H1 (cell line): ENCODE measurements around the gene BMX. TPM values are rescaled to one million over a fixed set of nuclear protein-coding genes. Genes with fewer than 3 reads are reported as not detected.

ENCODE experiments used
- BCL11A ChIP-seq, 2 experiments: IDR thresholded peaks; one replicate each; pipeline ENCODE4 v1.6.1; 2011; ENCODE audit warnings: low read depth in 2 of 2, low read length in 2 of 2, mild to moderate bottlenecking in 2 of 2
- BRCA1 ChIP-seq: IDR thresholded peaks from 2 replicates; pipeline ENCODE4 v1.6.1; 2012; ENCODE audit warnings: low read depth, low read length, improper control_type of control experiment
- GABPA ChIP-seq: IDR thresholded peaks from 2 replicates; pipeline ENCODE4 v1.6.1; 2011; ENCODE audit warnings: mild to moderate bottlenecking, low read length, moderate library complexity, borderline replicate concordance; ENCODE audit not compliant: insufficient read depth
- SIN3A ChIP-seq, 2 experiments: IDR thresholded peaks in 1 of 2; conservative IDR thresholded peaks in 1 of 2; 2 replicates each; pipeline ENCODE4 v1.6.1; 2011 to 2012; ENCODE audit warnings: low read length in 2 of 2, improper control_type of control experiment in 1 of 2, low read depth in 1 of 2, mild to moderate bottlenecking in 1 of 2
- polyA plus RNA-seq, 7 experiments: library from polyadenylated mRNA; depleted of rRNA in 3 of 7; stranded (reverse) in 5 of 7; unstranded in 2 of 7; fragments of >200 nt in 5 of 7; fragments of 200-250 nt in 2 of 7; gene quantifications; 1 replicate in 5 of 7; 2 replicates in 1 of 7; 4 replicates in 1 of 7; pipeline versions ENCODE4 v1.2.1 to v1.2.3, GENCODE V29; 2011 to 2013; ENCODE audit warnings: missing spikeins in 2 of 7, mixed read lengths in 2 of 7
- total RNA-seq: library from RNA; stranded (reverse); fragmentation: NEBNext Ultra II Directional; extraction: Animal tissue kit (Norgen Biotek cat#: 25700); gene quantifications from 2 replicates; pipeline ENCODE4 v1.2.1, GENCODE V29; 2021

BMX gene
- total and polyA plus RNA-seq, 2 of the 8 experiments (the other 6 are each of a cell fraction or from before 2014, with no cell fraction given) = not detected

- TF ChIP-seq SIN3A (conservative IDR thresholded peaks at IDR 0.05 in 1 of 2, IDR thresholded peaks at IDR 0.05 in 1 of 2; ENCODE audit: low read depth in 1 of 2, low read length in 2 of 2) = no peak
- no peak for TF ChIP-seq BCL11A (IDR thresholded peaks at IDR 0.05; ENCODE audit: low read depth in 2 of 2, low read length in 2 of 2)
- no peak for TF ChIP-seq GABPA
- no peak for TF ChIP-seq BRCA1
- TF ChIP-seq, all 59 proteins: peak for 0
These were observed 26.6 kb upstream of the BMX start (continued) for GRCh38 chrX:15474028-15474427.
